T follicular helper cell (primary cell): Measurements from ENCODE around the gene CAMTA1.

Experiments
- DNase-seq: peaks from one replicate; pipeline ENCODE4 v3.0.0-alpha.2; 2020; ENCODE audit warnings: low read depth

Gene CAMTA1

GRCh38 chr1:7743346-7743745 lies 958.1 kb downstream of the CAMTA1 start:
- DNase-seq = no peak

- no peak for DNase-seq
These were observed 959.6 kb downstream of the CAMTA1 start for GRCh38 chr1:7744882-7745281.

GRCh38 chr1:7745783-7746182 lies 960.5 kb downstream of the CAMTA1 start:
- DNase-seq = no peak

- no peak for DNase-seq
These were observed 962.4 kb downstream of the CAMTA1 start for GRCh38 chr1:7747605-7748004.

GRCh38 chr1:7749126-7749525 lies 963.9 kb downstream of the CAMTA1 start:
- no peak for DNase-seq

- DNase-seq = no peak
These were observed 965.9 kb downstream of the CAMTA1 start for GRCh38 chr1:7751174-7751573.

- peak; percentile 31 for DNase-seq
These were observed 967.5 kb downstream of the CAMTA1 start for GRCh38 chr1:7752512-7753417.

GRCh38 chr1:7753641-7754040 lies 968.4 kb downstream of the CAMTA1 start:
- no peak for DNase-seq

- no peak for DNase-seq
These were observed 969.0 kb downstream of the CAMTA1 start for GRCh38 chr1:7754234-7754633.

- no peak for DNase-seq
These were observed 970.2 kb downstream of the CAMTA1 start for GRCh38 chr1:7755448-7755847.

GRCh38 chr1:7760245-7760644 lies 975.0 kb downstream of the CAMTA1 start:
- DNase-seq = no peak

GRCh38 chr1:7761103-7761502 lies 975.8 kb downstream of the CAMTA1 start:
- no peak for DNase-seq

- no peak for DNase-seq
These were observed 981.9 kb downstream of the CAMTA1 start for GRCh38 chr1:7767176-7767575.

- no peak for DNase-seq
These were observed 983.3 kb downstream of the CAMTA1 start for GRCh38 chr1:7768583-7768982.

- no peak for DNase-seq
These were observed 984.6 kb downstream of the CAMTA1 start for GRCh38 chr1:7769673-7770412.

- DNase-seq = no peak
These were observed 985.4 kb downstream of the CAMTA1 start for GRCh38 chr1:7770669-7770996.

GRCh38 chr1:7770997-7771822 lies 986.0 kb downstream of the CAMTA1 start, which contains the start of gene VAMP3:
Gene VAMP3 (plus strand): TSS chr1:7771296. CDS start chr1:7771384, 88 bp downstream.
- peak; percentile 68 for DNase-seq

GRCh38 chr1:7771823-7772299 lies 986.6 kb downstream of the CAMTA1 start:
- DNase-seq = no peak

GRCh38 chr1:7777591-7777990 lies 992.3 kb downstream of the CAMTA1 start:
- no peak for DNase-seq

- no peak for DNase-seq
These were observed 992.9 kb downstream of the CAMTA1 start for GRCh38 chr1:7778133-7778628.

GRCh38 chr1:7780976-7781375 lies 995.7 kb downstream of the CAMTA1 start:
- no peak for DNase-seq

GRCh38 chr1:7781501-7781900 lies 996.2 kb downstream of the CAMTA1 start:
- DNase-seq = no peak
